HG03354 (cell line): ENCODE data around the gene GLRA3.
A peak's percentile ranks its signal among the peaks of the same experiment; 100 is the strongest.

Source experiments
- ATAC-seq: cut with Tn5 transposase; IDR thresholded peaks from one replicate; pipeline ENCODE4 v1.9.1; 2021; ENCODE audit warnings: mild to moderate bottlenecking; ENCODE audit not compliant: unreplicated experiment, poor library complexity, severe bottlenecking

Gene GLRA3

GRCh38 chr4:174616661-174617060 lies 212.4 kb downstream of the GLRA3 start:
- no peak for ATAC-seq

- no peak for ATAC-seq
Observed at GRCh38 chr4:174613979-174614378, 215.1 kb downstream of the GLRA3 start.

- ATAC-seq, result no peak
Observed at GRCh38 chr4:174611792-174612191, 217.3 kb downstream of the GLRA3 start.

GRCh38 chr4:174607792-174608191 lies 221.3 kb downstream of the GLRA3 start:
- ATAC-seq, result no peak

- no peak for ATAC-seq
Observed at GRCh38 chr4:174604198-174604597, 224.8 kb downstream of the GLRA3 start.

GRCh38 chr4:174600391-174600790 lies 228.7 kb downstream of the GLRA3 start:
- ATAC-seq, result no peak

GRCh38 chr4:174598800-174599199 lies 230.2 kb downstream of the GLRA3 start:
- ATAC-seq, result no peak

GRCh38 chr4:174596513-174596912 lies 232.5 kb downstream of the GLRA3 start:
- no peak for ATAC-seq

- no peak for ATAC-seq
Observed at GRCh38 chr4:174595141-174595929, 233.7 kb downstream of the GLRA3 start.

- no peak for ATAC-seq
Observed at GRCh38 chr4:174593701-174594100, 235.3 kb downstream of the GLRA3 start.

- ATAC-seq, result no peak
Observed at GRCh38 chr4:174592985-174593335, 236.1 kb downstream of the GLRA3 start.

- no peak for ATAC-seq
Observed at GRCh38 chr4:174592256-174592984, 236.6 kb downstream of the GLRA3 start.

GRCh38 chr4:174591243-174592021 lies 237.6 kb downstream of the GLRA3 start:
- peak; percentile 96 for ATAC-seq

GRCh38 chr4:174590336-174590735 lies 238.7 kb downstream of the GLRA3 start:
- ATAC-seq, result no peak
